ENCODE results near the gene CYFIP1.
"Not testable (repeated sequence)": the region's sequence is repeated elsewhere in the genome, so short reads cannot be mapped to it uniquely, and the experiment has no call there.

The CYFIP1 gene

DNA sequence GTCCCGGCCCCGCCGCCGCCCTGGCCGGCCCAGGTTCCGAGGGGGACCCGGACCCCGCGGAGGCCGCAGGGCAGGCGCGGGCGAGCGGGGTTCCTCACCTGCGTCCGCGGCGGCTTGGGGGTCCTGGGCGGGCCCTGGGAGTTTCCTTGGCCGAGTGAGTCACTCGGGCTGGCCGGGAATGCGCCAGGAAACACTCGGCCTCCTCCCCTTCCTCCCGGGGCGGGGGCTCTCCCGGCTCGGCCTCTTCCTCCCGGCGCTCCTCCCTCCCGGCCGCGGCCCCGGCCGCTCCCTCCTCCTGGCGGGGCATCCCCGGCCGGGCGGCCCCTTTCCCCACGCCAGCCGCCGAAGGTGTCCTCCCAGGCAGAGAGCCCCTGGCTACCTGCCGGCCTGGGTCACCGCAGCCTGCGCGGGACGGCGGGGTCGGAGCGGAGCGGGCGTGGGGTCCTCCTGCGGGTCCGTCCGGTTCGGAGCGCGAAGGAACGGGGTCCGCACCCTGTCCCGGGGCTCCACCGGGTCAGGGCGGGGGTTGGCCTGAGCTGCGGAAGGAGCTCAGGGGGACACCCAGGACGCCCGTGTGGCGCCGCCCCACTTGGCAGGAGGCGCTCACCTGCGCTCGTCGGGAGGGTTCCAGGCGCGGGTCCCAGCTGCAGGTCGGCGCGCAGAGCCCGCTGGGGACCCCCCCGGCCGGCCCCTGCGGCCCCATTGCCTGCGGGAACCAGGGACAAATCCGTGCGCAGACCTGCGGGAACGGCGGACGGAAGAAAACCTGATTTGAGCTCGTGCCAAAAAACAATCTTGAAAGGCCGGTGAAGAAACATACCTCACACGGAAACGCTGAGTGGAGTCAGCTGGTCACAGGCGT lies at the start of gene CYFIP1:
CYFIP1 (minus strand) TSS at position 180 of the 862 bp plus-strand sequence. CDS start 33,083 bp downstream, outside the sequence.
- DNase-seq (ENCODE audit: low spot score) = peak; percentile 35

DNA sequence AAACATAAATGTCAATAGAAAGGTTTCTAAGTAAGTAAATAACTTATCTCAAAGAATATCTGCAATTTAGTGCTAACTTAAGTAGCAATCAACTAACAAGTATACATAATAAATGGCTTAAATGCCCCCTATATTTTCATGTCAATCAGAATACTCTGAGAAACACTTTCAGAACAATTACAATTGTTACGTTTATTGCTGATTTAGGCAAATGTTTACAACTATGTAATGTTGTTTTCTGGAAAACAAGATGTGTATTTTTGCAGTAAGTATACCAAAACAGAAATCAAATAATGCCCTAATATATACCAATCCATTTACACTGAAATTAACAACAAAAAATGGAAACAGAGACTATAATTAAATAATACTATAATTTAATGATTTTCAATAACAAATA lies 46.0 kb upstream of the CYFIP1 start:
- no peak for DNase-seq (ENCODE audit: low spot score)

DNA sequence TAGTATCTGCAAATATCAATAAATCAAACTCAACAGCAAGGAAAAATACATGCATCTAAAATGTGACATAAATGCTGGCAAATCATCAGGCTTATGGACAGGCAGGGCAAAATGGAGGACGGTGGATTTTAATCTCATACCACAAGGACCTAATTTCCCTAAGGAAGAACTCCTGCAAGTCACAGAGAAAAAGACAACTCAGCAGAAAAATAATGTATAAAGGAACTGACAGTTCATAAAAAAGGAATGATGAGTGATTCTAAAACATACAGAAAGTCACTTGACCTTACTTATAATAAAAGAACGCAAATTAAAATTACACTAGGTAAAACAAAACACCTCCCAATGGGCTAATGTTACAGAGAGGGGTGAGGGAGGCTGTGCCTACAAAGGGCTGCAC lies 42.0 kb upstream of the CYFIP1 start:
- no peak for DNase-seq (ENCODE audit: low spot score)

- no peak for DNase-seq (ENCODE audit: low spot score)
Observed at GRCh38 chr15:23014394-23015000, 34.3 kb upstream of the CYFIP1 start.

DNA sequence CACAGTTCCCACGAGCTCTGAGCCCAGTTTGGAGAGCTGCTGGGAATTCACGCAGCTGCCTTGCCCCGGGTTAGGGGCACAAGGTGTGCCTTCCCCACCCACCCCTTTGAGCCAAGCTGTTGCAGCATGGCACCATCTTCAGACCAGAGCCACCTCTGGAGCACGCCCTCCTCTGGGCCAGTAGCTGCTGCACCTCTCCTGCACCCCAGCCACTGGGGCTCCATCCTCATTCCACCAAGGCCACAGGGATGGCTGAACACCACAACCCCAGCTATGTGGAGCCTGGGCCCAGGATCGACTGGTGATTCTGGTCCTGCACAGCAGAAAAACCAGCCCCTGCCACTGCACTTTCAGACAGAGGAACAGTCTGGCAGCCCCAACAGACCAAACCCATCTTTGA lies 33.5 kb upstream of the CYFIP1 start:
- DNase-seq (ENCODE audit: low spot score) = no peak

DNA sequence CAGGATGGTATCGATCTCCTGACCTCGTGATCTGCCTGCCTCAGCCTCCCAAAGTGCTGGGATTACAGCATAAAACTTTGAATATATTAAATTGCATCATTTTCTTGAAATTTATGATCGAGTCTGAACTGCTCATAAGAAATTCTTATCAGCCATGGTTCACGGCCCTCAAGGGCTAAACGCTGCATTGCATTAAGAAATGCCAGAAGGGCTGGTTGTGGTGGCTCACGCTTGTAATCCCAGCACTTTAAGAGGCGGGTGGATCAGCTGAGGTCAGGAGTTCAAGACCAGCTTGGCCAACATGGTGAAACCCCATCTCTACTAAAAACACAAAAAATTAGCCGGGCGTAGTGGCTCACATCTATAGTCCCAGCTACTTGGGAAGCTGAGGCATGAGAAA lies 32.4 kb upstream of the CYFIP1 start:
- DNase-seq (ENCODE audit: low spot score) = not testable (repeated sequence)

DNA sequence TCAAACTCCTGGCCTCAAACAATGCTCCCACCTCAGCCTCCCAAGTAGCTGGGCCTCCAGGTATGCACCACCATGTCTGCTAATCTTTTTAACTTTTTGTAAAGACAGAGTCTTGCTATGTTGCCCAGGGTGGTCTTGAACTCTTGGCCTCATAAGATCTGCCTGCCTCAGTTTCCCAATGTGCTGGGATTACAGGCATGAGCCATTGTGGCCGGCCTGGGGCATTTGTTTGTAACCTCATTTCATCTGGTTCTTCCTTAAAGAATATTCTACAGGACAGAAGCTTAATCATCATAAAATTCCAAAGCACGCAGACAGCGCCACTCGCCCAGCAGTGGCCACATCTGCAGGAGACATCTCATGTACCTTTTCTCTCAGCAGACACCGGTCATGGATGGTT lies 23.6 kb upstream of the CYFIP1 start:
- DNase-seq (ENCODE audit: low spot score) = no peak

DNA sequence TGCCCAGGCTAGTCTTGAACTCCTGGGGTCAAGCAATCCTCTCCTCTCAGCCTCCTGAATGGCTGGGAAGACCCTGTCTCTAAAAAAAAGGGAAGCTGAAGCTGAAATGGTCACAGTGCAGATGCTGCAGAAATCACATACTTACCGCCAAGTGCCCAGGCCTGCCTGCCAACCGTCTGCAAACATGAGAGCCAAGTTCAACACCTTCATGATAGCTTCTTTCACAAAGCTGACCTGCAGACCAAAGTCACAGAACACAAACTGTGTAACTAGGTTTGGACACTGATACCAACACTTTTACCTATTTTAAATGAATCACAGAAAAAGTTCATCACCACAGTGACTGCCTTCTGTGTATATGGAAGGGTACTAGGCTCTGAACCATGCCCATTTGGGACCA lies 22.8 kb upstream of the CYFIP1 start:
- DNase-seq (ENCODE audit: low spot score) = no peak

- DNase-seq (ENCODE audit: low spot score) = no peak
Observed at GRCh38 chr15:22995795-22996194, 15.6 kb upstream of the CYFIP1 start.

DNA sequence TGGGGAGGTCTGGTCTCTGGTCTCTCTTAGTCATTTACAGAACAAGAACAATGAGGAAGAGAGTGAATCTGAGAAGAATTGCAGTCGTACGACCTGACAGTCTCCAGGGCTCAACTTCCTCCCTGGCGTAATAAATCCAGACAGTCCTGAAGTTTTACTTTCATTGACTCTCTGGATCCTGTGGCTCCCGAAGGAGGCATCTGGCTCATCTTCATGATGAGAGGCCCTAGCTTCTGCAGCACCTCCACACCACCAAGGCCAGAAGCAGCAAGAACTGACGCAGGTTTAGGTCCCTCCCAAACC lies 11.8 kb upstream of the CYFIP1 start:
- no peak for DNase-seq (ENCODE audit: low spot score)

- DNase-seq (ENCODE audit: low spot score) = no peak
Observed at GRCh38 chr15:22989576-22990477, 9.7 kb upstream of the CYFIP1 start.

GRCh38 chr15:22988811-22989210 lies 8.6 kb upstream of the CYFIP1 start:
- DNase-seq (ENCODE audit: low spot score) = no peak

GRCh38 chr15:22981931-22982330 lies 1.8 kb upstream of the CYFIP1 start:
- not testable (repeated sequence) for DNase-seq (ENCODE audit: low spot score)

DNA sequence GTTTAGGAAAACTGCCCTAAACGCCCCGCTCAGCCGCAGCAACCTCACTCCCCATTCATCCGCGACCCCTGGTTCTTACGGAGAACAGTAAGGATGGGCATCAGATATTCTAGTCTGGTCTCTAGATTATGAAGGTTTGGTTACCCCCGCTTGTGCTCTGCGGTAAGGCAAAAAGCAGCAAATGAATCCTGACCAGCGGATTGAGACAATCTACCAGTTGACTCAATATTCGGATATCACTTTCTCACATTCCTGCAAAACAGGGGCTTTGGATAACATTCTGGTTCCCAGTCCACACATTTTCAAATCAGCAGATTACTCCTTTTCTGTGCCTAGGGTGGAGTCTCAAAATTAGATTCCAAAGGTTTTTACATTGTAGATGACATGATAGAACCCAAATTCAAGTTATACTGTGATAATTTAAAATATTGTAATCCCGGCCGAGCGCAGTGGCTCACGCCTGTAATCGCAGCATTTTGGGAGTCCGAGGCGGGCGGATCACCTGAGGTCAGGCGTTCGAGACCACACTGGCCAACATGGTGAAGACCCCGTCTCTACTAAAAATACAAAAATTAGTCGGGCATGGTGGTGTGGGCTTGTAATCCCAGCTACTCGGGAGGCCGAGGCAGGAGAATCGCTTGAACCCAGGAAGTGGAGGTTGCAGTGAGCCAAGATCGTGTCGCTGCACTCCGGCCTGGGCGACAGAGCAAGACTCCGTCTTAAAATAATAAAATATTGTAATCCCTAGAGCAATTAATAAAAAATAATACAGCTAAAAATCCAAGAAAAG lies 1.1 kb upstream of the CYFIP1 start:
- DNase-seq (ENCODE audit: low spot score) = no peak

- DNase-seq (ENCODE audit: low spot score) = peak; percentile 38
Observed at GRCh38 chr15:22979238-22980188, 655 bp downstream of the CYFIP1 start.

DNA sequence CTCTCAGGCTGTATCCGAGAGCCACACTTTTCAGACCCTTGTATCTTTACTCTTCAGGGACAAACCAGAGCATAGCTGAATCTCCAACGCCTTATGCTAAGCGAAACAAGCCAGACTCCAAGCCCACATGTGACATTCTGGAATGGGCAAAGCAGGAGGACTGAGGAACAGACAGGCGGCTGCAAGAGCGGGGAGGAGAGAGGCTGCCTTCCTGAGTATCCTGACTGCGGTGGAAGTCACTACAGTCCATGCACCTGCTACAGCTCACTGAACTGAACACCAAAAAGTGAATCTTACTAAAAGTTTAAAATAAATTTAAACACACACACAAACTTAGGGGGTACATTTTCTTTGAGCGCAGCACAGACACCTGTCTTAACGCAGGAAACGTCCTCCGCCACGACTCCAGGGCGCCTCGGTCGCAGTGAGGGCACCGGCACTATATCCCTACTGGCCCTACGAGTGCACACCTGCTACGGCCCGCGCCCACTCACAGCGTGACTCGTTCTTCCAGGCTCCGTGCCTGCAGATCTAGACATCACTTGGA lies 1.4 kb downstream of the CYFIP1 start:
- no peak for DNase-seq (ENCODE audit: low spot score)

DNA sequence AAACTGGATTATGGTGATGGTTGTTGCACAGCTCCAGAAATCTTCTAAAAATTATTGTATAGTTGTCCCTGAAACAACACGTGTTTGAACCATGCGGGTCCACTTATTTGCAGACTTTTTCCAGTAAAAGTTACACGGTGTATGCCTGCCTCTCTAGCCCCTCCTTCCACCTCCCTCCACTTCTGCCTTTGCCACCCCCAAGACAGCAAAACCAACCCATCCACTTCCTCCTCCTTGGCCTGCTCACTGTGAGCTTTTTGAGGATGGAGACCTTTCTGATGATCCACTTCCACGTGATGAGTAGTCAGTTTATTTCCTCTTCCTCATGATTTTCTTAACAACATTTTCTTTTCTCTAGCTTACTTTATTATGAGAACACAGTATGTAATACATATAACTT lies 5.4 kb downstream of the CYFIP1 start:
- no peak for DNase-seq (ENCODE audit: low spot score)

- no peak for DNase-seq (ENCODE audit: low spot score)
Observed at GRCh38 chr15:22973987-22974386, 6.2 kb downstream of the CYFIP1 start.

- no peak for DNase-seq (ENCODE audit: low spot score)
Observed at GRCh38 chr15:22973286-22973685, 6.9 kb downstream of the CYFIP1 start.

DNA sequence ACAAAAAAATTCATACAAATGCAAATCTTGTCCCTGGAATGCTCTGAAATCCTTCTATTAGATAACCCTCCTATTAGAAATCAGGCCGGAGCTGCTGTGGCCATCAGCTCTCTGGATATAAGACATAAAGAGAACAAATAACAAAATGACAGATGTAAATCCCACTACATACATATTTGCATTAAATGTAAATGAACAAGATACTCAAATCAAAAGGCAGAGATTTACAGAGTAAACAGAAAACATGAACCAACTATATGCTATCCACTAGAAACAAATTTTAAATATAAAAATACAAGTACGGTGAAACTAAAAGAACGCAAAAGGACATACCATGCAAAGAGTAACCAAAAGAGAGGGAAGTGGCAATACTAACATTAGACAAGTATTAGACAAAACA lies 10.7 kb downstream of the CYFIP1 start:
- DNase-seq (ENCODE audit: low spot score) = no peak

DNA sequence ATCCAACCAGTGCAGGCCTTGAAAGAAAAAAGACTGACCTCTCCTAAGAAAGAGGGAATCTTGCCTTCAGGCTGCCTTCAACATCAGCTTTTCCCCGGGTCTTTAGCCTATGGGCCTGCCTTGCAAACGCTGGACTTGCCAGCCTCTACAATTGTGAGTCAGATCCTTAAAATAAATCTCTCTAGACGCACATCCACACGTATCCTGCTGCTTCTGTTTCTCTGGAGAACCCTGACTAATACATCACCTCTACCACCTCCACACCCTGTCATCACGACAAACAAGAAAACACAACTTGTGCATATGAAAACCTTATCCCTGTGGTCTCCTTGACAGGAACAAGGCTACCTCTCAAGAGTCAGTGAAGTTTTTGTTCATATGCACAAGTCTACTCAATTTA lies 11.8 kb downstream of the CYFIP1 start:
- DNase-seq (ENCODE audit: low spot score) = no peak
